Measurements from ENCODE around the gene SORCS2. TPM values are rescaled to one million over a fixed set of nuclear protein-coding genes. Genes with fewer than 3 reads are reported as not detected.

SORCS2 gene
- total RNA-seq, 1 donor from 2014 or later, result 4.9 TPM

- FAIRE-seq (no peak), DNase-seq (ENCODE audit: low spot score in 2 of 2) (no peak)
Measured at GRCh38 chr4:7379186-7379585, 186.8 kb downstream of the SORCS2 start.

GRCh38 chr4:7379719-7380118, 187.4 kb downstream of the SORCS2 start:
- no peak for DNase-seq (ENCODE audit: low spot score in 2 of 2)
- FAIRE-seq, result no peak

- DNase-seq (ENCODE audit: low spot score in 2 of 2) (no peak), FAIRE-seq (no peak)
Measured at GRCh38 chr4:7381221-7381889, 189.0 kb downstream of the SORCS2 start.

GRCh38 chr4:7381890-7382633, 189.7 kb downstream of the SORCS2 start:
- no peak for DNase-seq (ENCODE audit: low spot score in 2 of 2)
- FAIRE-seq, result no peak

- FAIRE-seq (no peak), DNase-seq (ENCODE audit: low spot score in 2 of 2) (no peak)
Measured at GRCh38 chr4:7382634-7383014, 190.3 kb downstream of the SORCS2 start.

- FAIRE-seq, result no peak
- DNase-seq (ENCODE audit: low spot score in 2 of 2), result peak in 1 of 2 donors; percentile 36
Measured at GRCh38 chr4:7383266-7383665, 190.9 kb downstream of the SORCS2 start.

- FAIRE-seq (no peak), DNase-seq (ENCODE audit: low spot score in 2 of 2) (peak in 1 of 2 donors; percentile 12)
Measured at GRCh38 chr4:7384003-7384928, 191.9 kb downstream of the SORCS2 start.

GRCh38 chr4:7384929-7385890, 192.9 kb downstream of the SORCS2 start:
- FAIRE-seq (no peak), DNase-seq (ENCODE audit: low spot score in 2 of 2) (peak in 1 of 2 donors; percentile 8)

GRCh38 chr4:7387925-7388324, 195.6 kb downstream of the SORCS2 start:
- DNase-seq (ENCODE audit: low spot score in 2 of 2), result no peak
- no peak for FAIRE-seq

- DNase-seq (ENCODE audit: low spot score in 2 of 2) (no peak), FAIRE-seq (no peak)
Measured at GRCh38 chr4:7388627-7389026, 196.3 kb downstream of the SORCS2 start.

- DNase-seq (ENCODE audit: low spot score in 2 of 2) (no peak), FAIRE-seq (no peak)
Measured at GRCh38 chr4:7389101-7389701, 196.9 kb downstream of the SORCS2 start.

GRCh38 chr4:7389719-7390118, 197.4 kb downstream of the SORCS2 start:
- no peak for DNase-seq (ENCODE audit: low spot score in 2 of 2)

GRCh38 chr4:7390336-7390735, 198.0 kb downstream of the SORCS2 start:
- no peak for FAIRE-seq
- no peak for DNase-seq (ENCODE audit: low spot score in 2 of 2)

More at GRCh38 chr4:7389719-7390118, 197.4 kb downstream of the SORCS2 start:
- FAIRE-seq, result no peak

GRCh38 chr4:7390906-7391636, 198.7 kb downstream of the SORCS2 start:
- FAIRE-seq (no peak), DNase-seq (ENCODE audit: low spot score in 2 of 2) (no peak)

- no peak for DNase-seq (ENCODE audit: low spot score in 2 of 2)
- no peak for FAIRE-seq
Measured at GRCh38 chr4:7391637-7392437, 199.5 kb downstream of the SORCS2 start.

GRCh38 chr4:7392438-7393421, 200.4 kb downstream of the SORCS2 start:
- FAIRE-seq (no peak), DNase-seq (ENCODE audit: low spot score in 2 of 2) (no peak)
